Endothelial cell of umbilical vein (primary cell): Measurements from ENCODE around the gene ADAMTS19. TPM values are rescaled to one million over a fixed set of nuclear protein-coding genes. Genes with fewer than 3 reads are reported as not detected.

Experiments
- BruUV-seq: library from RNA; stranded (reverse); fragments of 400-500 nt; replicated peaks from 2 replicates; lab custom pipeline; 2021; lab: Mats Ljungman, UMichigan
- CTCF ChIA-PET: fragments of 300-600, 350-600 bp; sonication (Branson Sonifier 250); formaldehyde crosslinking; loops from one replicate; lab custom pipeline; 2021; ENCODE audit warnings: antibody characterized with exemption, inconsistent platforms; lab: Charles Lee
- POLR2A ChIA-PET: fragments of 300-600, 350-600 bp; sonication (Branson Sonifier 250); formaldehyde crosslinking; loops from one replicate; lab custom pipeline; 2021; ENCODE audit warnings: antibody characterized with exemption, inconsistent platforms; lab: Charles Lee
- DNase-seq: peaks from one replicate; pipeline ENCODE4 v3.0.0-alpha.2; 2011; ENCODE audit warnings: low read depth, low spot score
- FAIRE-seq: peaks from 2 replicates; lab custom pipeline; 2011; peaks lifted over from hg19 to GRCh38; lab: Jason Lieb, UNC
- H2AFZ ChIP-seq: 2 replicates; pipeline ENCODE4 v1.6.0; 2012; ENCODE audit warnings: low read depth, low read length, control low read depth, inconsistent platforms
- H3K27ac ChIP-seq: 2 replicates; pipeline ENCODE4 v1.5.1; 2011; ENCODE audit warnings: low read depth, mild to moderate bottlenecking, control low read depth, low read length, moderate library complexity; ENCODE audit not compliant: insufficient read depth
- H3K27me3 ChIP-seq, 2 experiments: 2 replicates each; pipeline versions ENCODE4 v1.6.0 to v1.6.1; 2011; ENCODE audit warnings: low read length in 2 of 2, mixed read lengths in 1 of 2; ENCODE audit not compliant: control insufficient read depth in 2 of 2, insufficient read depth in 2 of 2
- H3K36me3 ChIP-seq, 2 experiments: 2 replicates in 1 of 2; 3 replicates in 1 of 2; pipeline ENCODE4 v1.5.1; 2011; ENCODE audit warnings: low read length in 2 of 2, mild to moderate bottlenecking in 1 of 2, moderate library complexity in 1 of 2; ENCODE audit not compliant: control insufficient read depth in 2 of 2, insufficient read depth in 2 of 2; ENCODE audit errors: extremely low read depth in 1 of 2
- H3K4me1 ChIP-seq: 3 replicates; pipeline ENCODE4 v1.5.1; 2011; ENCODE audit warnings: mild to moderate bottlenecking, low read length; ENCODE audit not compliant: control insufficient read depth, insufficient read depth; ENCODE audit errors: extremely low read depth
- H3K4me2 ChIP-seq: 2 replicates; pipeline ENCODE4 v1.6.1; 2011; ENCODE audit warnings: low read length, control low read depth, mixed read lengths; ENCODE audit not compliant: insufficient read depth
- H3K4me3 ChIP-seq, 3 experiments: fragments of 200-600 bp in 1 of 3; sonication (generic), shearing (Covaris generic) in 1 of 3; replicated peaks in 1 of 3; 2 replicates each; pipeline ENCODE4 v1.5.1; 2011 to 2016; ENCODE audit warnings: control low read depth in 3 of 3, low read length in 3 of 3, mild to moderate bottlenecking in 2 of 3, inconsistent platforms in 1 of 3, low read depth in 1 of 3, moderate library complexity in 1 of 3; ENCODE audit not compliant: insufficient read depth in 1 of 3
- H3K79me2 ChIP-seq: 2 replicates; pipeline ENCODE4 v1.6.0; 2012; ENCODE audit warnings: low read length, inconsistent platforms; ENCODE audit not compliant: control insufficient read depth, insufficient read depth
- H3K9ac ChIP-seq: replicated peaks from 2 replicates; pipeline ENCODE3; 2011; ENCODE audit warnings: low read length, control low read depth; ENCODE audit not compliant: insufficient read depth; ENCODE audit errors: extremely low read depth
- H3K9me1 ChIP-seq: replicated peaks from 3 replicates; pipeline ENCODE4 v1.6.0; 2011; ENCODE audit warnings: mild to moderate bottlenecking, low read length; ENCODE audit not compliant: control insufficient read depth, insufficient read depth; ENCODE audit errors: extremely low read depth
- H3K9me3 ChIP-seq: replicated peaks from 2 replicates; pipeline ENCODE4 v1.5.1; 2012; ENCODE audit warnings: low read length, inconsistent platforms; ENCODE audit not compliant: control insufficient read depth, insufficient read depth
- H4K20me1 ChIP-seq: replicated peaks from 2 replicates; pipeline ENCODE3; 2011; ENCODE audit warnings: mild to moderate bottlenecking, low read length; ENCODE audit not compliant: control insufficient read depth, insufficient read depth; ENCODE audit errors: extremely low read depth
- EZH2 ChIP-seq: IDR thresholded peaks from 2 replicates; pipeline ENCODE4 v1.6.1; 2012; ENCODE audit warnings: borderline replicate concordance, low read depth, mild to moderate bottlenecking, moderate library complexity, low read length, inconsistent platforms; ENCODE audit not compliant: severe bottlenecking
- FOS ChIP-seq: IDR thresholded peaks from 2 replicates; pipeline ENCODE4 v1.6.1; 2011; ENCODE audit warnings: mild to moderate bottlenecking, low read length, moderate library complexity, borderline replicate concordance; ENCODE audit not compliant: insufficient read depth
- GATA2 ChIP-seq: IDR thresholded peaks from 2 replicates; pipeline ENCODE4 v1.7.0; 2011; ENCODE audit warnings: low read depth, mild to moderate bottlenecking, moderate library complexity, mixed read lengths, low read length; ENCODE audit not compliant: insufficient read length, insufficient read depth
- JUN ChIP-seq: IDR thresholded peaks from 2 replicates; pipeline ENCODE4 v1.6.1; 2011; ENCODE audit warnings: borderline replicate concordance, low read depth; ENCODE audit not compliant: insufficient read length, insufficient read depth
- MYC ChIP-seq: IDR thresholded peaks from one replicate; pipeline ENCODE4 v1.6.1; 2011; ENCODE audit warnings: mild to moderate bottlenecking, low read depth, low read length
- POLR2A ChIP-seq: IDR thresholded peaks from 2 replicates; pipeline ENCODE4 v1.6.1; 2012; ENCODE audit warnings: low read depth, mild to moderate bottlenecking, control low read depth, low read length
- POLR2AphosphoS5 ChIP-seq: IDR thresholded peaks from 2 replicates; pipeline ENCODE4 v1.6.1; 2012; ENCODE audit warnings: low read depth, mild to moderate bottlenecking, control low read depth, low read length, moderate library complexity; ENCODE audit not compliant: insufficient read depth
- dilution Hi-C: fragments of 300-500 bp; cut with MboI; formaldehyde crosslinking; loops from one replicate; pipeline ENCODE4 v1.15.0; 2019; ENCODE audit warnings: low sequenced_read_pairs; ENCODE audit not compliant: extremely low pct_ligation_motif_present
- intact Hi-C: fragments of 100-400 bp; cut with micrococcal nuclease; formaldehyde crosslinking; loops from one replicate; pipeline ENCODE4 v1.10.0; 2022
- polyA plus RNA-seq, 4 experiments: library from polyadenylated mRNA; depleted of rRNA in 3 of 4; stranded (reverse) in 3 of 4; unstranded in 1 of 4; fragments of >200 nt; gene quantifications; 2 replicates each; pipeline versions ENCODE4 v1.2.1 to v1.2.3, GENCODE V29; 2011 to 2012; ENCODE audit warnings: missing spikeins in 1 of 4
- total RNA-seq: library from RNA; stranded (reverse); gene quantifications from 2 replicates; pipeline ENCODE4 v1.2.3, GENCODE V29; 2021
- TF ChIP-seq, protein P1 (sequence below), 2 donors: IDR thresholded peaks; 1 replicate in 1 of 2; 2 replicates in 1 of 2; pipeline ENCODE4 v1.5.1; 2011; ENCODE audit warnings: low read length in 2 of 2, mild to moderate bottlenecking in 2 of 2, moderate library complexity in 2 of 2, control low read depth in 1 of 2, inconsistent platforms in 1 of 2, low read depth in 1 of 2; ENCODE audit not compliant: insufficient read depth in 1 of 2; ENCODE audit errors: extremely low read depth in 1 of 2
- TF ChIP-seq, protein P2 (sequence below): IDR thresholded peaks from 2 replicates; pipeline ENCODE4 v1.6.1; 2011; ENCODE audit not compliant: insufficient read depth, insufficient read length

ADAMTS19 gene
- total and polyA plus RNA-seq, 2 donors (not counting 3 experiments of a cell fraction or from before 2014, with no cell fraction given), result not detected

DNA sequence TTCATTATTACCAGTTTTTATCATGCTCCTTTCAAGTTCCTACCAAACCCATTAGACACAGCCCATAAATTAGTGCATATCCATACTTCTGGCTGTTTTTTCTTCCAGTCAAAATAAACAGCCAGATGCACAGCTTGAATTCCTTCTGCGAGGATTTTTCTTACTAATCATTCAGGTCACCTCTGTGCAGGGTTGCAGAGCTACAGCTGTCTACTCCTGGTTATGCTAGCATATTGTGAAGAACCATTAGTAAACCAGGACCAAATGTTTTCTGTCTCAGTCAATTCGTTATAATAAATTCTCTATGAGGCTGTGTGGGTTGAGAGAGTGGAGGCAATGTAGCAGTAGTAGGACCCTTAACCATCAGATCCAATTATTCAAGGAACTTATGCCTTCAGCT is 279.7 kb downstream of the ADAMTS19 start:
- Histone ChIP-seq H3K9me1 (no peaks in the 10 kb centered on the region), H3K4me1 (no peaks in the 10 kb centered on the region), H3K9me3 (no peaks in the 10 kb centered on the region), H3K27ac (no peak overlapping the region), H3K4me2 (no peak overlapping the region), H3K4me3 (no peak overlapping the region), H3K27me3 (no peaks in the 10 kb centered on the region), H2AFZ (no peak overlapping the region), H3K79me2 (no peaks in the 10 kb centered on the region), H3K9ac (no peak overlapping the region), H4K20me1 (no peaks in the 10 kb centered on the region), H3K36me3 (no peaks in the 10 kb centered on the region)
- no TSS peak for BruUV-seq
- ChIA-PET CTCF (interaction anchor here (0.8 kb wide), 1 partner anchor 31 kb away, joined by 3 read pairs; no protein-coding TSS in a partner anchor), POLR2A (no interaction called here)
- intact Hi-C loops, result no loop called here
- no peak for DNase-seq
- dilution Hi-C loops, result no loop called here
- TF ChIP-seq, protein P1, sequence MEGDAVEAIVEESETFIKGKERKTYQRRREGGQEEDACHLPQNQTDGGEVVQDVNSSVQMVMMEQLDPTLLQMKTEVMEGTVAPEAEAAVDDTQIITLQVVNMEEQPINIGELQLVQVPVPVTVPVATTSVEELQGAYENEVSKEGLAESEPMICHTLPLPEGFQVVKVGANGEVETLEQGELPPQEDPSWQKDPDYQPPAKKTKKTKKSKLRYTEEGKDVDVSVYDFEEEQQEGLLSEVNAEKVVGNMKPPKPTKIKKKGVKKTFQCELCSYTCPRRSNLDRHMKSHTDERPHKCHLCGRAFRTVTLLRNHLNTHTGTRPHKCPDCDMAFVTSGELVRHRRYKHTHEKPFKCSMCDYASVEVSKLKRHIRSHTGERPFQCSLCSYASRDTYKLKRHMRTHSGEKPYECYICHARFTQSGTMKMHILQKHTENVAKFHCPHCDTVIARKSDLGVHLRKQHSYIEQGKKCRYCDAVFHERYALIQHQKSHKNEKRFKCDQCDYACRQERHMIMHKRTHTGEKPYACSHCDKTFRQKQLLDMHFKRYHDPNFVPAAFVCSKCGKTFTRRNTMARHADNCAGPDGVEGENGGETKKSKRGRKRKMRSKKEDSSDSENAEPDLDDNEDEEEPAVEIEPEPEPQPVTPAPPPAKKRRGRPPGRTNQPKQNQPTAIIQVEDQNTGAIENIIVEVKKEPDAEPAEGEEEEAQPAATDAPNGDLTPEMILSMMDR (IDR thresholded peaks at IDR 0.05; ENCODE audit: extremely low read depth in 1 of 2, insufficient read depth in 1 of 2, low read depth in 1 of 2, low read length in 2 of 2), result no peak
- no peak for TF ChIP-seq POLR2A
- TF ChIP-seq GATA2, result no peak
- TF ChIP-seq FOS, result no peak
- TF ChIP-seq, protein P2, sequence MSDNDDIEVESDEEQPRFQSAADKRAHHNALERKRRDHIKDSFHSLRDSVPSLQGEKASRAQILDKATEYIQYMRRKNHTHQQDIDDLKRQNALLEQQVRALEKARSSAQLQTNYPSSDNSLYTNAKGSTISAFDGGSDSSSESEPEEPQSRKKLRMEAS, result no peak
- TF ChIP-seq JUN, result no peak
- no peak for TF ChIP-seq MYC
- TF ChIP-seq POLR2AphosphoS5, result no peak
- no peak for TF ChIP-seq EZH2
- FAIRE-seq, result no peak
